Gastrocnemius medialis (tissue), 4 donors: Measurements from ENCODE around the gene SNX11.

Experiments
- POLR2A ChIP-seq, 2 donors: fragments of 450-650 bp; IDR thresholded peaks; one replicate each; pipeline ENCODE4 v1.6.1; 2017; ENCODE audit warnings: antibody characterized with exemption in 2 of 2, mild to moderate bottlenecking in 2 of 2, moderate library complexity in 2 of 2
- TF ChIP-seq, protein P1 (sequence below), 5 experiments: fragments of 450-650 bp in 3 of 5; fragments of 200-600 bp in 2 of 5; sonication (generic) in 2 of 5; IDR thresholded peaks in 4 of 5; conservative IDR thresholded peaks in 1 of 5; 1 replicate in 4 of 5; 2 replicates in 1 of 5; pipeline ENCODE4 v1.5.1; 2016 to 2019; ENCODE audit warnings: antibody characterized with exemption in 5 of 5, mild to moderate bottlenecking in 3 of 5, moderate library complexity in 3 of 5

DNA sequence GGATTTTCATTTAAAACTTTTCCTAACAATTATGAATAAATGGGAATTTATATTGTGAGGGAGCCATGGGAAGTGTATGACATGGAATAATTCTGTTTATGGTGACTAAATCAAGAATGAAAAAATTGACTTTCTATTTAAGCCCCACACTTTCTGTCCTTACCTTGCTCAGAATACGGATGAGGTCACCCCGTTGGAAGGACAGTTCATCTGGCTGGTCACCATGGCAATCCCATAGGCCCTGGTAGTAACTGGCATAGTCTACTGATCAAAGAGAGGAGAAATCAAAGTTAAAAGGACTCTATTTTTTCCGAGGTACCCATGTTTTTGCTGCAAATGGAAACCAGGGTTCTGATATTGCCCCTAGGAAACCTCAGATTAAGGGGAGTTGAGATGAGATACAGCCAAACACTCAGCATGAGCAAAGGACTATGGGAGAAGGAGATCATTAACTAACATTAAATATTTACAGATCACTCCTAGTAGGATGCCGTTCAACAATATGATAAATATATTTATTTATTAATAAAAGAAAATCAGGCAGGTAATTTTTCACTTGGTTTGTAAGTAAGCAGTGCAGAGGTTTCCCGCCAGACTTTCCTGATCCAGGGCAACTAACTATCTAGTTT is 54.9 kb downstream of the SNX11 start:
- TF ChIP-seq, protein P1, sequence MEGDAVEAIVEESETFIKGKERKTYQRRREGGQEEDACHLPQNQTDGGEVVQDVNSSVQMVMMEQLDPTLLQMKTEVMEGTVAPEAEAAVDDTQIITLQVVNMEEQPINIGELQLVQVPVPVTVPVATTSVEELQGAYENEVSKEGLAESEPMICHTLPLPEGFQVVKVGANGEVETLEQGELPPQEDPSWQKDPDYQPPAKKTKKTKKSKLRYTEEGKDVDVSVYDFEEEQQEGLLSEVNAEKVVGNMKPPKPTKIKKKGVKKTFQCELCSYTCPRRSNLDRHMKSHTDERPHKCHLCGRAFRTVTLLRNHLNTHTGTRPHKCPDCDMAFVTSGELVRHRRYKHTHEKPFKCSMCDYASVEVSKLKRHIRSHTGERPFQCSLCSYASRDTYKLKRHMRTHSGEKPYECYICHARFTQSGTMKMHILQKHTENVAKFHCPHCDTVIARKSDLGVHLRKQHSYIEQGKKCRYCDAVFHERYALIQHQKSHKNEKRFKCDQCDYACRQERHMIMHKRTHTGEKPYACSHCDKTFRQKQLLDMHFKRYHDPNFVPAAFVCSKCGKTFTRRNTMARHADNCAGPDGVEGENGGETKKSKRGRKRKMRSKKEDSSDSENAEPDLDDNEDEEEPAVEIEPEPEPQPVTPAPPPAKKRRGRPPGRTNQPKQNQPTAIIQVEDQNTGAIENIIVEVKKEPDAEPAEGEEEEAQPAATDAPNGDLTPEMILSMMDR (IDR thresholded peaks at IDR 0.05 in 4 of 5, conservative IDR thresholded peaks at IDR 0.05 in 1 of 5) = no peak
- no peak for TF ChIP-seq POLR2A (IDR thresholded peaks at IDR 0.05)
